ENCODE results near the gene EIPR1.

DNA sequence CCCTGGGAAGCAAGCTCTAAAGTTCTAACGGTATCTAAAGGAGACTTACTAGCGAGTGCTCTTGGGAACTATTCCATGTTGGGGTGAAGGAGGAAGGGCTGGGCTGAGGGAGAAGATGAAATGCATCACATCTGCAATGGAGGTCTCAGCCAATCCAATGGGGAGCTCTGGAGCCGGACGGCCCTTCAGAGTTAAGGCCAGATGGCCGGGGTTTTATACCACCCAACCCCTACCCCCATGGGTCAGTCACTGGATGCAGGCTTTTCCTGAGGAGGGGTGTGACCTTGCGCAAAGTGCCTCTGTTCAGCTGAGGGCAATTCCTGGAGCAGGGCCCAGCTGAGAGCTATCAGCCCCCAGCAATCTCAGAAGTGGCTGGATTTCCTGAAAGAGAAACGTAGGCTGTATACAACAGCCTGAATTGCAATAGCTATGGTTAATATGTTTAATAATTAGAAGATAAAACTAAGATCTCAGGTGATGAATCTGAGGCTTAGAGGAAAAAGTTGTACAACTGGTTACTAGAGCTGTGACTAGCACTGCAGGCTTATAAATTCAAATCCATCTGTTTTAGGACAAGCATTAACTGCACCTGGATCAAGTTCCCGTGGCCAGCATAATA lies 21.6 kb downstream of the EIPR1 start:
- TF ChIP-seq POLR2A (IDR thresholded peaks at IDR 0.05), result no peak
- TF ChIP-seq, protein P1, sequence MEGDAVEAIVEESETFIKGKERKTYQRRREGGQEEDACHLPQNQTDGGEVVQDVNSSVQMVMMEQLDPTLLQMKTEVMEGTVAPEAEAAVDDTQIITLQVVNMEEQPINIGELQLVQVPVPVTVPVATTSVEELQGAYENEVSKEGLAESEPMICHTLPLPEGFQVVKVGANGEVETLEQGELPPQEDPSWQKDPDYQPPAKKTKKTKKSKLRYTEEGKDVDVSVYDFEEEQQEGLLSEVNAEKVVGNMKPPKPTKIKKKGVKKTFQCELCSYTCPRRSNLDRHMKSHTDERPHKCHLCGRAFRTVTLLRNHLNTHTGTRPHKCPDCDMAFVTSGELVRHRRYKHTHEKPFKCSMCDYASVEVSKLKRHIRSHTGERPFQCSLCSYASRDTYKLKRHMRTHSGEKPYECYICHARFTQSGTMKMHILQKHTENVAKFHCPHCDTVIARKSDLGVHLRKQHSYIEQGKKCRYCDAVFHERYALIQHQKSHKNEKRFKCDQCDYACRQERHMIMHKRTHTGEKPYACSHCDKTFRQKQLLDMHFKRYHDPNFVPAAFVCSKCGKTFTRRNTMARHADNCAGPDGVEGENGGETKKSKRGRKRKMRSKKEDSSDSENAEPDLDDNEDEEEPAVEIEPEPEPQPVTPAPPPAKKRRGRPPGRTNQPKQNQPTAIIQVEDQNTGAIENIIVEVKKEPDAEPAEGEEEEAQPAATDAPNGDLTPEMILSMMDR (IDR thresholded peaks at IDR 0.05), result no peak
